ENCODE measurements around the gene ELAVL1. TPM values are rescaled to one million over a fixed set of nuclear protein-coding genes. Genes with fewer than 3 reads are reported as not detected.

The ELAVL1 gene
- total and polyA plus RNA-seq, 9 of the 15 experiments (the other 6 are each of a cell fraction or from before 2014, with no cell fraction given), result 4.3 to 172 (median 69.2) TPM

GRCh38 chr19:8005534-8006256, at the start of gene ELAVL1 (continued):
- TF ChIP-seq ZNF511 (CRISPR knock-in tag; IDR thresholded peaks at IDR 0.05), result 0 out of 2 replicates have a peak, but pooled peaks have one; percentile 53
- no peak for TF ChIP-seq ZNF778 (CRISPR knock-in tag; IDR thresholded peaks at IDR 0.05)
- TF ChIP-seq ZNF217 (CRISPR knock-in tag; IDR thresholded peaks at IDR 0.05), result no peak
- peak; percentile 65; the same call in 1 of the 2 replicates for TF ChIP-seq SIN3B (IDR thresholded peaks at IDR 0.05; ENCODE audit: low read depth)
- TF ChIP-seq SMC3 (conservative IDR thresholded peaks at IDR 0.05; ENCODE audit: insufficient read depth, low read depth, low read length), result no peak
- no peak for TF ChIP-seq CAMTA2 (CRISPR knock-in tag; conservative IDR thresholded peaks at IDR 0.05)
- no peak for TF ChIP-seq RFX5 (IDR thresholded peaks at IDR 0.05; ENCODE audit: low read depth, low read length)
- TF ChIP-seq ZKSCAN1 (IDR thresholded peaks at IDR 0.05; ENCODE audit: low read depth, low read length), result peak; percentile 97
- no peak for TF ChIP-seq SRSF3 (IDR thresholded peaks at IDR 0.05; ENCODE audit: insufficient read depth, low read length)
- TF ChIP-seq UBTF (IDR thresholded peaks at IDR 0.05; ENCODE audit: borderline replicate concordance in 1 of 2, low read depth in 2 of 2, low read length in 2 of 2), result peak in 1 of 2 experiments; percentile 71; a peak in 1 of 4 replicates
- TF ChIP-seq ZNF695 (CRISPR knock-in tag; IDR thresholded peaks at IDR 0.05), result peak; percentile 74; the same call in 1 of the 2 replicates
- TF ChIP-seq ZNF740 (CRISPR knock-in tag; IDR thresholded peaks at IDR 0.05), result peak; percentile 84
- TF ChIP-seq ZNF740 (tag; IDR thresholded peaks at IDR 0.05), result no peak
- peak; percentile 95 for TF ChIP-seq PHF8 (IDR thresholded peaks at IDR 0.05; ENCODE audit: borderline replicate concordance, low read length)
- peak; percentile 32; the same call in 1 of the 2 replicates for TF ChIP-seq CREB1 (IDR thresholded peaks at IDR 0.05)
- TF ChIP-seq CREB1 (CRISPR knock-in tag; IDR thresholded peaks at IDR 0.05), result peak; percentile 67; the same call in 1 of the 2 replicates
- TF ChIP-seq ARID1B (IDR thresholded peaks at IDR 0.05), result no peak
- TF ChIP-seq MAFG (tag; conservative IDR thresholded peaks at IDR 0.05), result no peak
- TF ChIP-seq TEAD1 (CRISPR knock-in tag; IDR thresholded peaks at IDR 0.05), result 0 out of 4 replicates have a peak, but pooled peaks have one; percentile 21 to 27
- peak; percentile 48 for TF ChIP-seq ELF1 (tag; IDR thresholded peaks at IDR 0.05)
- 0 out of 2 replicates have a peak, but pooled peaks have one; percentile 39 for TF ChIP-seq NR4A1 (CRISPR knock-in tag; IDR thresholded peaks at IDR 0.05)
- no peak for TF ChIP-seq NR4A1 (tag; IDR thresholded peaks at IDR 0.05)
- TF ChIP-seq HNRNPLL (IDR thresholded peaks at IDR 0.05; ENCODE audit: low read depth, low read length, poor library complexity, severe bottlenecking), result peak; percentile 66
- TF ChIP-seq KLF13 (tag; IDR thresholded peaks at IDR 0.05; ENCODE audit: borderline replicate concordance, low read depth), result no peak
- no peak for TF ChIP-seq ZNF212 (CRISPR knock-in tag; IDR thresholded peaks at IDR 0.05)
- no peak for TF ChIP-seq HNRNPL (IDR thresholded peaks at IDR 0.05; ENCODE audit: low read depth, low read length)
